Measurements from ENCODE around the gene TP73.
A peak's percentile ranks its signal among the peaks of the same experiment; 100 is the strongest.

Gene TP73

DNA sequence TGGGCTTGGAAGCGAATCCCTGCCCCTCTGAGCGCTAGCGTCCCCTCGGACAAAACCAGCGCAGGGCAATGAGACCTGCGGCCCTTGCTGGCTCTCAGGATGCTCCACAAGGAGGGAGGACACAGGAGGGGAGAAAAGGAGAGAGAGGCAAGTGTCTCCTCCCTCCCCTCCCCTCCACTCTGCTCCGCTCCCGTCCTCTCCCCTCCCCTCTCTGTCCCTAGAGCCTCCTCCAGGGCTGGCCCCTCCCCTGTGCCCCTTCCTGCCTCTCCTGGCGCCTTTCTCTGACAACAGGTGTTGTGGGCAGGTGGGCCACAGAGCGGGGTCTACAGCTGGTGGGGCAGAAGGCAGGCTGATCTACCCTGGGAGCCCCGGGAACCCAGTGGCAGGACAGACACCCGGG, 35.2 kb downstream of the TP73 start:
- no peak for TF ChIP-seq CTCF (IDR thresholded peaks at IDR 0.05; ENCODE audit: borderline replicate concordance, control extremely low read depth, extremely low read depth, insufficient read depth, missing control alignments)

DNA sequence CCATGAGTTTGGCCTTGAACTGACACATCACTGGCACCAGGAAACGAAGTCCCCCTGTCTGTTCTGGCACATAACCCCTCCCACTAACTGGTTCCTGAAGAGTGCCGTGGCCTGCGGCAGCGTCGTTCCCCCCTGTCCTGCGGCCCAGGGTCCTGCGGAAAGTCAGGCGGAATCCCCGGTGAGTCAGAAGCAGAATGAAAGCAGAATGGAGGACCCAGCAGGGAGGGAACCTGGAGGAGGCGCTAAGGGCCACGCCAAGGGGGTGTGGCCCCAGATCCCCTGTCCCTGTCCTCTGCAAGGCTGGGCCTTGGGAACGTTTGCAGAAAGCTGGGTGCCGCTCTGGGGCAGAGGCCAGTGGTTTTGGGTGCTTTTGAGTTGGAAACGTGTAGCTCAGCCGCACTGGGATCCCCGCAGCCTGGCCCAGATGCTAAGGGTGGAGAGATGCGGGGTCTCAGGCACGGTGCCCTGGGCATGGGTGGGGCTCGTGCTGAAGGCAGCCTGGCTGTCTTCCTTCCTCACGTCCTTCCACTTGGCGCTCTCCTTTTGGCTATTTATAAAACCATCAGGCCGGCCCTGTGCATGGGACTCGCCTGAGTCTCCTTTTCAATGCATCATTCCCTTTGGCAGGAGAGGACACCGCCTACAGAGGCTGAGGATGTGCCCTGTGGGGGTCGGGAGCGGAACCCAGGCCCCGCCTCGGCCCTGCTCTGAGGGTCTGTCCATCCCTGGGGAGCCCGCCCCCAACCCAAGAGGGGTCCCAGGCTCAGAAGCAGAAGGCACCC, 36.2 kb downstream of the TP73 start:
- in situ Hi-C loops (cut with MboI; ENCODE audit: low sequenced_read_pairs, unreplicated experiment) = no loop called here
- peak; percentile 79 for DNase-seq (ENCODE audit: low spot score)
- TF ChIP-seq CTCF (IDR thresholded peaks at IDR 0.05; ENCODE audit: borderline replicate concordance, control extremely low read depth, extremely low read depth, insufficient read depth, missing control alignments) = no peak

More for the DNA sequence above, 35.2 kb downstream of the TP73 start:
- no peak for DNase-seq (ENCODE audit: low spot score)
- in situ Hi-C loops (cut with MboI; ENCODE audit: low sequenced_read_pairs, unreplicated experiment) = no loop called here

DNA sequence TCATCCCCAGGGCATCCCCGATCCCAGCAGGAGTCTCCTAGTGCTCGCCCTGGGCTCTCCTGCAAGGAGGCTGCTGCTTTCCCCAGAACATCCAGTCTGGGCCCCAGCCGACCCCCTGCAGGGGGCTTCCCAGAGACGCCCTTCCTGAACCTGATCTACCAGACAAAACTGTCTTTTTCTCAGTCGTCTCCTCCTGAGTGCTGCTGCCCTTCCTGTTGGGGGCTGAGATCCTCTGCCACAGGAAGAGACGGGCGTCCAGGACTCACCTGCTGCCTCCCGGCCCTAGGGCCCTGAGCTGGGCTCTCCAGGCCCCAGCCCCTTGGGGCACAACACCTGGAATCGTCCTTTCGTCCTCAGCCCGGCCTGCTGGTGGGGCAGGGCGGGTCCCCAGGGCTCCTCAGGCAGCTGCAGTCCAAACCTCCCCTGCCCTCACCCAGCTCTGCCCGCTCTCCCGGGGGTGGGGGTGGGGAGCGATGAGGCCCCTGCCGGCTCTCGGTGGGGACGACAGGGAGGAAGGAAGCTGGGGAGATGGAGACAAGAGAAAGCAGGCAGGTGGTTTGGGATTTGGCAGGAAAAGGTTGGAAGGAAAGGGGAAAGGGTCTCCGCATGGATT, 36.9 kb downstream of the TP73 start:
- DNase-seq (ENCODE audit: low spot score) = no peak
- in situ Hi-C loops (cut with MboI; ENCODE audit: low sequenced_read_pairs, unreplicated experiment) = no loop called here
- no peak for TF ChIP-seq CTCF (IDR thresholded peaks at IDR 0.05; ENCODE audit: borderline replicate concordance, control extremely low read depth, extremely low read depth, insufficient read depth, missing control alignments)

DNA sequence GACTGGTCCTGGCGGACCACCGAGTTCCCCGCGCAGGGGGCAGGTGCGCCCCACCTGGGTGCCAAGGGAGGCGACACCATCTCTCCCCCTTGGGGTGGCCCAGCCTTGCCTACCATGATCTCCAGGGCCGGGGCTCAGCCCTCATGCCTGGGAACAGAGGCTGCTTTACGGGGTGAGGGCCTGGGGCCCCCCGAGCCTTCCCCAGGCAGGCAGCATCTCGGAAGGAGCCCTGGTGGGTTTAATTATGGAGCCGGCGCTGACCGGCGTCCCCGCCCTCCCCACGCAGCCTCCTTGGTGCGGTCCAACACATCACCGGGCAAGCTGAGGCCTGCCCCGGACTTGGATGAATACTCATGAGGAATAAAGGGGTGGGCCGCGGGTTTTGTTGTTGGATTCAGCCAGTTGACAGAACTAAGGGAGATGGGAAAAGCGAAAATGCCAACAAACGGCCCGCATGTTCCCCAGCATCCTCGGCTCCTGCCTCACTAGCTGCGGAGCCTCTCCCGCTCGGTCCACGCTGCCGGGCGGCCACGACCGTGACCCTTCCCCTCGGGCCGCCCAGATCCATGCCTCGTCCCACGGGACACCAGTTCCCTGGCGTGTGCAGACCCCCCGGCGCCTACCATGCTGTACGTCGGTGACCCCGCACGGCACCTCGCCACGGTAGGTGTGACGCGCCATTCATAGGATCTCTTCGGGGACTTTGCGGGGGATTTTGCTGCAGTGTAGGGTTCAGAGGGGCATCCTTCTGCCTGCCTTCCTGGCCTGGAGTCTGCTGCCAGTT, 38.2 kb downstream of the TP73 start:
- no peak for TF ChIP-seq CTCF (IDR thresholded peaks at IDR 0.05; ENCODE audit: borderline replicate concordance, control extremely low read depth, extremely low read depth, insufficient read depth, missing control alignments)
- in situ Hi-C loops (cut with MboI; ENCODE audit: low sequenced_read_pairs, unreplicated experiment) = no loop called here
- no peak for DNase-seq (ENCODE audit: low spot score)

DNA sequence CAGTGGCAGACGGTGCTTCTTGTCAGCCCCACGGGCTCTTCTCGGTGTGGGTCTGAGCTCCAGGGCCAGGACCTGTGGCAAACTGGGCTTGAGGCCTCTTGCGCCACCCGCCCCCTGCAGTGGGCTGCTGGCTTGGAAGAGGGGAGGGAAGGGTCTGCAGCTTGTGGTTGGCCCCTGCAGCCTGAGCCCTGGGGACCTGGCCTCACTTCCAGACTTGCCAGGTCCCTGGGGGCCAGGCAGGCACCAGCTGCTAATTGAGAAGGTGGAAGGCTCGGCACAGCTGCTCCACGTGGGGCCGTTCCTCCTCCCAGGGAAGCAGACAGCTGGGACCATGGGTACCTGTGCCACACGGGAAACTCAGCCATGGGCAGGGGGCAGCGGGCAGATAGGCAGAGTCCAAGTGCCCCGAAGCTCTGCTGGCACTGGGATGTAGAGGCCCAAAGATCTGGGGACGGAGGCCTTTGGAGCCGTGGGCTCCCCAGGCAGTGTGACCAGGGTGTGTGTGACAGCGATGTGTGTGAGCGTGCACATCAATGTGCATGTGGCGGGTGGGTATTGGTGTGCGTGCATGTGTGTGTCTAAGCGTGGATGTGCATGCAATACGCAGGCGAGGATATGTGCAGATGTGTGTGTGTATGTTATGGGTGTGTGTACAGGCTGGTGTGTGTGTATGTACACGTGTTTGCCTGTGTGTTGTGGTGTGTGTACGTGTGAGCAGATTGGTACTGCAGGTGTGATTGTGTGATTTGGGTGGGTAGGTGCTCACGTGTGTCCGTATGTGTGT, 39.3 kb downstream of the TP73 start:
- in situ Hi-C loops (cut with MboI; ENCODE audit: low sequenced_read_pairs, unreplicated experiment) = no loop called here
- TF ChIP-seq CTCF (IDR thresholded peaks at IDR 0.05; ENCODE audit: borderline replicate concordance, control extremely low read depth, extremely low read depth, insufficient read depth, missing control alignments) = no peak
- DNase-seq (ENCODE audit: low spot score) = no peak

- DNase-seq (ENCODE audit: low spot score) = no peak
- in situ Hi-C loops (cut with MboI; ENCODE audit: low sequenced_read_pairs, unreplicated experiment) = no loop called here
- TF ChIP-seq CTCF (IDR thresholded peaks at IDR 0.05; ENCODE audit: borderline replicate concordance, control extremely low read depth, extremely low read depth, insufficient read depth, missing control alignments) = no peak
Measured at GRCh38 chr1:3692598-3692997, 40.3 kb downstream of the TP73 start.

Measured in GM13976 (cell line).